Neuron (in vitro differentiated cells): ENCODE data around the gene ATP6AP1.

Experiments used
- H2AFZ ChIP-seq: one replicate; pipeline ENCODE4 v1.6.1; 2013; ENCODE audit warnings: low read depth, mild to moderate bottlenecking, inconsistent platforms, low read length, moderate library complexity
- H3K27me3 ChIP-seq: one replicate; pipeline ENCODE4 v1.6.1; 2013; ENCODE audit warnings: low read length; ENCODE audit not compliant: insufficient read depth
- H3K36me3 ChIP-seq: one replicate; pipeline ENCODE4 v1.6.1; 2013; ENCODE audit warnings: low read length; ENCODE audit not compliant: insufficient read depth
- H3K4me1 ChIP-seq: one replicate; pipeline ENCODE4 v1.6.1; 2013; ENCODE audit warnings: low read length; ENCODE audit not compliant: insufficient read depth
- H3K4me3 ChIP-seq: 2 replicates; pipeline ENCODE4 v1.5.1; 2013; ENCODE audit warnings: mild to moderate bottlenecking, low read length, moderate library complexity
- H3K9me3 ChIP-seq: one replicate; pipeline ENCODE4 v1.6.1; 2013; ENCODE audit warnings: low read length

ATP6AP1 gene

GRCh38 chrX:154450312-154450711 lies 21.8 kb downstream of the ATP6AP1 start:
- Histone ChIP-seq H3K9me3 (no peaks in the 10 kb centered on the region), H3K36me3 (no peaks in the 10 kb centered on the region), H3K4me3 (no peak overlapping the region), H3K4me1 (no peaks in the 10 kb centered on the region), H3K27me3 (no peaks in the 10 kb centered on the region), H2AFZ (no peak overlapping the region)

GRCh38 chrX:154452823-154453222 lies 24.3 kb downstream of the ATP6AP1 start:
- H2AFZ ChIP-seq, result no peak overlapping the region
- no peak overlapping the region for H3K4me3 ChIP-seq
- no peaks in the 10 kb centered on the region for H3K27me3 ChIP-seq
- no peaks in the 10 kb centered on the region for H3K36me3 ChIP-seq
- no peaks in the 10 kb centered on the region for H3K9me3 ChIP-seq
- H3K4me1 ChIP-seq, result no peaks in the 10 kb centered on the region

- peaks cover 12% of the 10 kb centered on the region for H3K4me1 ChIP-seq
- no peaks in the 10 kb centered on the region for H3K27me3 ChIP-seq
- no peaks in the 10 kb centered on the region for H3K9me3 ChIP-seq
- H3K36me3 ChIP-seq, result peaks cover 3% of the 10 kb centered on the region
- peak overlapping the region; percentile 79 for H3K4me3 ChIP-seq
- no peak overlapping the region for H2AFZ ChIP-seq
Measured at GRCh38 chrX:154457491-154458115, 29.1 kb downstream of the ATP6AP1 start.

GRCh38 chrX:154458116-154458953 lies 29.9 kb downstream of the ATP6AP1 start, which contains the start of gene PLXNA3:
Gene PLXNA3, plus strand, starts transcription at chrX:154458281. Its CDS starts 1,903 bp downstream, at chrX:154460184.
- Histone ChIP-seq H3K9me3 (no peaks in the 10 kb centered on the region), H3K4me3 (peak within 1 kb of the TSS; percentile 79), H3K4me1 (peaks cover 12% of the 10 kb centered on the region), H3K36me3 (peaks cover 6% of the 10 kb centered on the region), H2AFZ (no peak within 1 kb of the TSS), H3K27me3 (no peaks in the 10 kb centered on the region)

- H2AFZ ChIP-seq, result no peak overlapping the region
- H3K4me3 ChIP-seq, result peak overlapping the region; percentile 79
- no peaks in the 10 kb centered on the region for H3K27me3 ChIP-seq
- H3K9me3 ChIP-seq, result no peaks in the 10 kb centered on the region
- peaks cover 12% of the 10 kb centered on the region for H3K4me1 ChIP-seq
- H3K36me3 ChIP-seq, result peaks cover 9% of the 10 kb centered on the region
Measured at GRCh38 chrX:154458954-154459778, 30.7 kb downstream of the ATP6AP1 start.

- H3K27me3 ChIP-seq, result no peaks in the 10 kb centered on the region
- peaks cover 14% of the 10 kb centered on the region for H3K36me3 ChIP-seq
- peaks cover 12% of the 10 kb centered on the region for H3K4me1 ChIP-seq
- H3K9me3 ChIP-seq, result no peaks in the 10 kb centered on the region
- H3K4me3 ChIP-seq, result peak overlapping the region; percentile 79
- no peak overlapping the region for H2AFZ ChIP-seq
Measured at GRCh38 chrX:154459832-154460231, 31.4 kb downstream of the ATP6AP1 start.

GRCh38 chrX:154460326-154460725 lies 31.8 kb downstream of the ATP6AP1 start:
- Histone ChIP-seq H3K9me3 (no peaks in the 10 kb centered on the region), H3K36me3 (peaks cover 14% of the 10 kb centered on the region), H3K4me1 (peaks cover 12% of the 10 kb centered on the region), H2AFZ (no peak overlapping the region), H3K27me3 (no peaks in the 10 kb centered on the region), H3K4me3 (no peak overlapping the region)

GRCh38 chrX:154462396-154462795 lies 33.9 kb downstream of the ATP6AP1 start:
- no peaks in the 10 kb centered on the region for H3K9me3 ChIP-seq

GRCh38 chrX:154463611-154464220 lies 35.2 kb downstream of the ATP6AP1 start:
- no peak overlapping the region for H3K4me3 ChIP-seq
- no peaks in the 10 kb centered on the region for H3K27me3 ChIP-seq
- H3K9me3 ChIP-seq, result no peaks in the 10 kb centered on the region
- H2AFZ ChIP-seq, result no peak overlapping the region
- H3K4me1 ChIP-seq, result peaks cover 12% of the 10 kb centered on the region
- peaks cover 30% of the 10 kb centered on the region for H3K36me3 ChIP-seq

More at GRCh38 chrX:154462396-154462795, 33.9 kb downstream of the ATP6AP1 start:
- Histone ChIP-seq H3K4me3 (no peak overlapping the region), H3K36me3 (peaks cover 24% of the 10 kb centered on the region), H3K4me1 (peaks cover 12% of the 10 kb centered on the region), H3K27me3 (no peaks in the 10 kb centered on the region), H2AFZ (no peak overlapping the region)

- H3K4me3 ChIP-seq, result no peak overlapping the region
- no peaks in the 10 kb centered on the region for H3K27me3 ChIP-seq
- no peak overlapping the region for H2AFZ ChIP-seq
- no peaks in the 10 kb centered on the region for H3K9me3 ChIP-seq
- H3K36me3 ChIP-seq, result peaks cover 36% of the 10 kb centered on the region
- peaks cover 4% of the 10 kb centered on the region for H3K4me1 ChIP-seq
Measured at GRCh38 chrX:154464806-154465365, 36.4 kb downstream of the ATP6AP1 start.

- Histone ChIP-seq H3K9me3 (no peaks in the 10 kb centered on the region), H2AFZ (no peak overlapping the region), H3K4me1 (no peaks in the 10 kb centered on the region), H3K4me3 (no peak overlapping the region), H3K27me3 (no peaks in the 10 kb centered on the region), H3K36me3 (peaks cover 37% of the 10 kb centered on the region)
Measured at GRCh38 chrX:154465601-154466000, 37.1 kb downstream of the ATP6AP1 start.

- no peak overlapping the region for H2AFZ ChIP-seq
- H3K9me3 ChIP-seq, result no peaks in the 10 kb centered on the region
- H3K4me3 ChIP-seq, result no peak overlapping the region
- H3K4me1 ChIP-seq, result no peaks in the 10 kb centered on the region
- H3K27me3 ChIP-seq, result no peaks in the 10 kb centered on the region
- H3K36me3 ChIP-seq, result peaks cover 38% of the 10 kb centered on the region
Measured at GRCh38 chrX:154466036-154466435, 37.6 kb downstream of the ATP6AP1 start.
